ENCODE measurements around the gene HES4. TPM values are rescaled to one million over a fixed set of nuclear protein-coding genes. Genes with fewer than 3 reads are reported as not detected.
"Not testable (repeated sequence)": the region's sequence is repeated elsewhere in the genome, so short reads cannot be mapped to it uniquely, and the experiment has no call there.

The HES4 gene
- total and polyA plus RNA-seq, 8 donors: 4.0 to 212 (median 29.3) TPM; not detected in 1

- intact Hi-C loops (cut with DNase I; ENCODE audit: low total_unique reads): no loop called here
- Histone ChIP-seq H3K36me3 (peaks cover 0 to 23% (median 2%) of the 10 kb centered on the region in 4 donors), H3K27me3 (peaks cover 0 to 68% (median 27%) of the 10 kb centered on the region in 3 donors), H3K9me3 (no peaks in the 10 kb centered on the region), H3K4me1 (peaks cover 23 to 31% (median 30%) of the 10 kb centered on the region in 4 donors), H3K27ac (peak overlapping the region in 2 of 5 donors; percentile 36 to 38), H3K4me3 (peak overlapping the region; percentile 49 to 53 (median 52))
- WGBS, 5 donors: 2 to 40% (median 6%) methylated on average over 2 to 72 of the region's 73 CpGs
- TF ChIP-seq POLR2AphosphoS5 (IDR thresholded peaks at IDR 0.05) (peak in 1 of 3 donors; percentile 55), POLR2A (IDR thresholded peaks at IDR 0.05) (no peak), CTCF (IDR thresholded peaks at IDR 0.05) (peak in 6 of 7 experiments; percentile 44 to 75 (median 62))
- DNase-seq: peak; percentile 92 to 97
Observed at GRCh38 chr1:1033009-1033587, 33.2 kb upstream of the HES4 start.

GRCh38 chr1:1032424-1032823 is 32.5 kb upstream of the HES4 start:
- Histone ChIP-seq H3K36me3 (peaks cover 0 to 29% (median 2%) of the 10 kb centered on the region in 4 donors), H3K27me3 (peaks cover 0 to 61% (median 27%) of the 10 kb centered on the region in 3 donors), H3K4me3 (peak overlapping the region; percentile 49 to 53 (median 52)), H3K27ac (peak overlapping the region in 2 of 5 donors; percentile 36 to 38), H3K9me3 (no peaks in the 10 kb centered on the region), H3K4me1 (peaks cover 23 to 30% (median 29%) of the 10 kb centered on the region in 4 donors)
- 19 to 30% (median 24%) methylated on average over 10 to 16 of the region's 16 CpGs for WGBS, 5 donors
- peak; percentile 61 to 77 for DNase-seq
- TF ChIP-seq POLR2A (IDR thresholded peaks at IDR 0.05): no peak
- no peak for TF ChIP-seq CTCF (IDR thresholded peaks at IDR 0.05)
- TF ChIP-seq EP300 (IDR thresholded peaks at IDR 0.05): no peak
- TF ChIP-seq POLR2AphosphoS5 (IDR thresholded peaks at IDR 0.05): no peak
- intact Hi-C loops (cut with DNase I; ENCODE audit: low total_unique reads): no loop called here

- peaks cover 0 to 56% (median 27%) of the 10 kb centered on the region in 3 donors for H3K27me3 ChIP-seq
- 71 to 82% (median 74%) methylated on average over 9 to 11 of the region's 11 CpGs for WGBS, 5 donors
- TF ChIP-seq POLR2A (IDR thresholded peaks at IDR 0.05) (no peak), EP300 (IDR thresholded peaks at IDR 0.05) (no peak), POLR2AphosphoS5 (IDR thresholded peaks at IDR 0.05) (no peak), CTCF (IDR thresholded peaks at IDR 0.05) (no peak)
- DNase-seq: no peak
- peaks cover 0 to 26% (median 2%) of the 10 kb centered on the region in 4 donors for H3K36me3 ChIP-seq
- intact Hi-C loops (cut with DNase I; ENCODE audit: low total_unique reads): no loop called here
- H3K27ac ChIP-seq: no peak overlapping the region
- no peak overlapping the region for H3K4me3 ChIP-seq
- no peaks in the 10 kb centered on the region for H3K9me3 ChIP-seq
- H3K4me1 ChIP-seq: peaks cover 23 to 32% (median 28%) of the 10 kb centered on the region in 4 donors
Observed at GRCh38 chr1:1031659-1032235, 31.9 kb upstream of the HES4 start.

GRCh38 chr1:1030867-1031658 is 31.2 kb upstream of the HES4 start:
- intact Hi-C loops (cut with DNase I; ENCODE audit: low total_unique reads); H3K27ac ChIP-seq; H3K4me3 ChIP-seq; H3K9me3 ChIP-seq: not testable (repeated sequence)
- Histone ChIP-seq H3K4me1 (peaks cover 23 to 35% (median 30%) of the 10 kb centered on the region in 4 donors), H3K36me3 (peaks cover 0 to 22% (median 2%) of the 10 kb centered on the region in 4 donors), H3K27me3 (peaks cover 0 to 49% (median 27%) of the 10 kb centered on the region in 3 donors)
- peak in 1 of 2 donors; percentile 45 for DNase-seq
- WGBS, 5 donors: 73 to 93% (median 79%) methylated on average over 6 to 7 of the region's 7 CpGs

Measured in stomach (tissue), 9 donors.